Measurements from ENCODE around the gene CRY2. TPM values are rescaled to one million over a fixed set of nuclear protein-coding genes. Genes with fewer than 3 reads are reported as not detected.

Gene CRY2
- polyA plus RNA-seq, 1 donor (not counting 4 experiments of a cell fraction or from before 2014, with no cell fraction given) = 7.9 TPM

DNA sequence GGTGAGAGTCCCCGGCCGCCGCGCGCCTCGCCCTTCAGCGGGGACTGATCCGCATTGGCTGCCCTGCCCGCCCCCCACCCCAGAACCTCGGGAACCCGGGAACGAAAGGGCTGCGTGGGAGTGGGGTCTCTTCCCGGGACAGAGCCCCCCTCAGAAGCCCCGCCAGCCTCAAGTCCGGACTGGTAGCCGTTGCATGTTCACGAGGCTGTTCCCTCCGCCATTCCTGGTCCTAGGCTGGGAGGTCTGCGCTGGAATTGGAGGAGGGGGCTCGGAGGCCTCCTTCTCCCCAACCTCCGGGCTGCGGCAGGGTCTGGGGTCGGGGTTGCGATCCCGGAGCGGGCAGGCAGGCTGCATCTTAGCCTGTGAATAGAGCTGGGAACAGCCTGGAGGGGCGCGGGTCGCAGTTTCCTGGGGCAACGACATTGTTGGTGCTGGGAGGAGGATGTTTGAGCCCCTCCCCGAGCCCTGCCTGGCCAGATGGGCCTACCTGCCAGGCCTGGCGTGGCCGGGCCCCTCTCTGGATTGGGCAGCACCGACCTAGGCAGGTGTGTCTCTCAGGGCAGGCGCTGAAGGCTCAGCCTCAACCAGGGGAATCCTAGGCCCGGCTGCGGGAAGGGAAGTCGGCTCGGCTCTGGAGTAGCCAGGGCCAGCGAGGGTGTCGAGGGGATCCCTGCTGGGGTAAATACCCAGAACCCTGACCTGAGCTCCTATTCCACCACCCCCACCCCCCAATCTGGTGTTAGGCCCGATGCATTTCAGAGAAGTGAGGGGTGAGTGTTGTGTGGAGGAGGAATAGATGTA, 38.8 kb downstream of the CRY2 start:
- Histone ChIP-seq H3K9ac (ENCODE audit: control insufficient read depth, extremely low read depth, insufficient read depth, low read length) (no peak overlapping the region), H3K27me3 (ENCODE audit: control insufficient read depth, extremely low read depth, insufficient read depth, low read length) (no peaks in the 10 kb centered on the region), H2AFZ (ENCODE audit: control insufficient read depth, low read length) (no peak overlapping the region), H3K79me2 (ENCODE audit: control insufficient read depth, insufficient read depth, low read length) (no peaks in the 10 kb centered on the region), H4K20me1 (ENCODE audit: control insufficient read depth, extremely low read depth, insufficient read depth, low read length) (no peaks in the 10 kb centered on the region), H3K4me2 (ENCODE audit: control insufficient read depth, extremely low read depth, insufficient read depth, low read depth, low read length) (peak overlapping the region; percentile 54), H3K27ac (ENCODE audit: control insufficient read depth, insufficient read depth, low read length) (no peak overlapping the region), H3K4me3 (ENCODE audit: control insufficient read depth in 2 of 3, extremely low read depth in 1 of 3, insufficient read depth in 2 of 3, low read depth in 1 of 3, low read length in 3 of 3) (peak overlapping the region; percentile 28 to 55 (median 33)), H3K9me3 (ENCODE audit: control insufficient read depth, low read depth, low read length) (no peaks in the 10 kb centered on the region), H3K36me3 (ENCODE audit: control insufficient read depth in 2 of 2, extremely low read depth in 1 of 2, insufficient read depth in 2 of 2, low read length in 2 of 2) (peaks cover 0 to 3% of the 10 kb centered on the region in 2 experiments), H3K9me1 (ENCODE audit: control insufficient read depth, extremely low read depth, insufficient read depth, low read length) (no peaks in the 10 kb centered on the region), H3K4me1 (ENCODE audit: control insufficient read depth, extremely low read depth, insufficient read depth, low read length) (no peaks in the 10 kb centered on the region)
- dilution Hi-C loops (cut with MboI; ENCODE audit: extremely low pct_ligation_motif_present, low sequenced_read_pairs) = no loop called here
- FAIRE-seq (no peak), DNase-seq (ENCODE audit: low read depth, low spot score) (no peak)
- no peak for TF ChIP-seq EZH2 (IDR thresholded peaks at IDR 0.05; ENCODE audit: low read length)
- TF ChIP-seq, protein P1, sequence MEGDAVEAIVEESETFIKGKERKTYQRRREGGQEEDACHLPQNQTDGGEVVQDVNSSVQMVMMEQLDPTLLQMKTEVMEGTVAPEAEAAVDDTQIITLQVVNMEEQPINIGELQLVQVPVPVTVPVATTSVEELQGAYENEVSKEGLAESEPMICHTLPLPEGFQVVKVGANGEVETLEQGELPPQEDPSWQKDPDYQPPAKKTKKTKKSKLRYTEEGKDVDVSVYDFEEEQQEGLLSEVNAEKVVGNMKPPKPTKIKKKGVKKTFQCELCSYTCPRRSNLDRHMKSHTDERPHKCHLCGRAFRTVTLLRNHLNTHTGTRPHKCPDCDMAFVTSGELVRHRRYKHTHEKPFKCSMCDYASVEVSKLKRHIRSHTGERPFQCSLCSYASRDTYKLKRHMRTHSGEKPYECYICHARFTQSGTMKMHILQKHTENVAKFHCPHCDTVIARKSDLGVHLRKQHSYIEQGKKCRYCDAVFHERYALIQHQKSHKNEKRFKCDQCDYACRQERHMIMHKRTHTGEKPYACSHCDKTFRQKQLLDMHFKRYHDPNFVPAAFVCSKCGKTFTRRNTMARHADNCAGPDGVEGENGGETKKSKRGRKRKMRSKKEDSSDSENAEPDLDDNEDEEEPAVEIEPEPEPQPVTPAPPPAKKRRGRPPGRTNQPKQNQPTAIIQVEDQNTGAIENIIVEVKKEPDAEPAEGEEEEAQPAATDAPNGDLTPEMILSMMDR (optimal IDR thresholded peaks at IDR 0.05 in 1 of 3, IDR thresholded peaks at IDR 0.05 in 1 of 3, conservative IDR thresholded peaks at IDR 0.05 in 1 of 3; ENCODE audit: extremely low read depth in 1 of 3, insufficient read depth in 2 of 3, low read length in 3 of 3) = no peak

DNA sequence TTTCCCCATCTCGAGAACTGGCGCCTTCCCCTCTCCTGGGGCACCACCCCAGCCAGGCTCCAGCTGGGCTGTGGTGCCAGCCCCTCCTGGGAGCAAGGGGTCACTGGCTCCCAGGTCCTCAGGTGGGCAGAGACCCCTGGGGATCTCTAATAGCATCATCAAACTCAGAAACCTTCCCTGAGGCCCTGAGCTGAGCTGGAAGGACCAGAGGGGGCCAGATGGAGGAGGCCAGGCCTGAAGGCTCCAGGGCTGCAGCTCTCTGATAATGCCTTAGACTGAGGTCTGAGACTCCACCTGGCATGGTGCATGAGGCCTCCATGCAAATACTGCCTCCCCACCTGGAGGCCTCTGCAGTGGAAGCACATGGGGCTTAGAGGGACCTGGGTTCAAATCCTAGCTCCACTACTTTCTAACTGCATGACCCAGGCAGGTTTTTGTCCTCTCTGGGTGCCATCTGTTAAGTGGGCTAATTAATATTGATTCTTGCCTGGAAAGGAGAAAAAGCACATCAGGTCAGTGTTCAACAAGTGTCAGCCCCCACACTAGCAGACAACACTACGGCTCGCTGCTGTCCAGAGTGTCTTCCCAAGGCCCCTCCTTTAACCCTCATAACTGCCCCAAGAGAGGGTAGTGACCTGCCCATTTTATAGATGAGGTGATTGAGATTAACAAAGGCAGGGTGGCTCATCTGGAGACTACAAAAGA, 39.7 kb downstream of the CRY2 start:
- no peaks in the 10 kb centered on the region for H3K9me1 ChIP-seq (ENCODE audit: control insufficient read depth, extremely low read depth, insufficient read depth, low read length)
- no peak overlapping the region for H3K4me2 ChIP-seq (ENCODE audit: control insufficient read depth, extremely low read depth, insufficient read depth, low read depth, low read length)
- dilution Hi-C loops (cut with MboI; ENCODE audit: extremely low pct_ligation_motif_present, low sequenced_read_pairs) = no loop called here
- no peaks in the 10 kb centered on the region for H3K9me3 ChIP-seq (ENCODE audit: control insufficient read depth, low read depth, low read length)
- no peak overlapping the region for H3K4me3 ChIP-seq (ENCODE audit: control insufficient read depth in 2 of 3, extremely low read depth in 1 of 3, insufficient read depth in 2 of 3, low read depth in 1 of 3, low read length in 3 of 3)
- H3K27ac ChIP-seq (ENCODE audit: control insufficient read depth, insufficient read depth, low read length) = no peak overlapping the region
- H3K27me3 ChIP-seq (ENCODE audit: control insufficient read depth, extremely low read depth, insufficient read depth, low read length) = no peaks in the 10 kb centered on the region
- H3K36me3 ChIP-seq (ENCODE audit: control insufficient read depth in 2 of 2, extremely low read depth in 1 of 2, insufficient read depth in 2 of 2, low read length in 2 of 2) = peaks cover 0 to 2% of the 10 kb centered on the region in 2 experiments
- H2AFZ ChIP-seq (ENCODE audit: control insufficient read depth, low read length) = no peak overlapping the region
- DNase-seq (ENCODE audit: low read depth, low spot score) (no peak), FAIRE-seq (no peak)
- no peak for TF ChIP-seq EZH2 (IDR thresholded peaks at IDR 0.05; ENCODE audit: low read length)
- no peak overlapping the region for H3K9ac ChIP-seq (ENCODE audit: control insufficient read depth, extremely low read depth, insufficient read depth, low read length)
- H3K79me2 ChIP-seq (ENCODE audit: control insufficient read depth, insufficient read depth, low read length) = no peaks in the 10 kb centered on the region
- no peaks in the 10 kb centered on the region for H3K4me1 ChIP-seq (ENCODE audit: control insufficient read depth, extremely low read depth, insufficient read depth, low read length)
- no peaks in the 10 kb centered on the region for H4K20me1 ChIP-seq (ENCODE audit: control insufficient read depth, extremely low read depth, insufficient read depth, low read length)
